ENCODE data around the gene LHFPL3. TPM values are rescaled to one million over a fixed set of nuclear protein-coding genes. Genes with fewer than 3 reads are reported as not detected.

Gene LHFPL3
- total and polyA plus RNA-seq, 9 of the 15 experiments (the other 6 are each of a cell fraction or from before 2014, with no cell fraction given): 0.21 to 0.52 TPM; not detected in 7

GRCh38 chr7:104852386-104852785 lies 524.0 kb downstream of the LHFPL3 start:
- no peaks in the 10 kb centered on the region for H3K4me1 ChIP-seq (replicated peaks in 1 of 2; ENCODE audit: control insufficient read depth in 2 of 2, insufficient read depth in 2 of 2, low read length in 2 of 2)
- no peak overlapping the region for H3K9ac ChIP-seq (ENCODE audit: insufficient read depth in 1 of 2, low read depth in 2 of 2, low read length in 2 of 2)
- no peaks in the 10 kb centered on the region; the same call in 1 of the 2 replicates for H4K20me1 ChIP-seq (replicated peaks; ENCODE audit: control insufficient read depth, insufficient read depth, low read length)
- H3K4me3 ChIP-seq: no peak overlapping the region
- CTCF ChIA-PET (ENCODE audit: low intra/inter-chr PET ratio): no interaction called here
- no peaks in the 10 kb centered on the region for H3K9me1 ChIP-seq (ENCODE audit: control insufficient read depth, insufficient read depth, low read length)
- BruUV-seq (replicated peaks): no TSS peak
- H3K27me3 ChIP-seq (ENCODE audit: control insufficient read depth in 2 of 2, insufficient read depth in 2 of 2, low read length in 2 of 2): peaks cover 6 to 17% of the 10 kb centered on the region in 2 experiments; a peak in 4 of 5 replicates
- in situ Hi-C loops (cut with MboI) (no loop called here), intact Hi-C loops (cut with micrococcal nuclease) (no loop called here)
- no peaks in the 10 kb centered on the region for H3K36me3 ChIP-seq (ENCODE audit: control insufficient read depth, insufficient read depth, low read length)
- no peaks in the 10 kb centered on the region for H3K79me2 ChIP-seq (ENCODE audit: control insufficient read depth, insufficient read depth, low read length)
- H3K9me3 ChIP-seq (replicated peaks; ENCODE audit: control insufficient read depth, insufficient read depth, low read depth, low read length): no peaks in the 10 kb centered on the region
- WGBS (ENCODE audit: insufficient coverage, low coverage, missing lambda C conversion rate): 0% methylated on average over 1 of the region's 1 CpG
- FAIRE-seq (no peak), DNase-seq (ENCODE audit: extremely low read depth in 1 of 4, low spot score in 3 of 4) (no peak), ATAC-seq (no peak)
- POLR2A ChIA-PET: interaction anchor here (0.7 to 1.3 kb wide), 4 partner anchors 8 to 39 kb away, joined by 3 to 4 read pairs (median 4); no protein-coding TSS in a partner anchor
- no peak overlapping the region for H3K27ac ChIP-seq (ENCODE audit: extremely low read depth, low read depth, low read length)
- TF ChIP-seq, protein P1, sequence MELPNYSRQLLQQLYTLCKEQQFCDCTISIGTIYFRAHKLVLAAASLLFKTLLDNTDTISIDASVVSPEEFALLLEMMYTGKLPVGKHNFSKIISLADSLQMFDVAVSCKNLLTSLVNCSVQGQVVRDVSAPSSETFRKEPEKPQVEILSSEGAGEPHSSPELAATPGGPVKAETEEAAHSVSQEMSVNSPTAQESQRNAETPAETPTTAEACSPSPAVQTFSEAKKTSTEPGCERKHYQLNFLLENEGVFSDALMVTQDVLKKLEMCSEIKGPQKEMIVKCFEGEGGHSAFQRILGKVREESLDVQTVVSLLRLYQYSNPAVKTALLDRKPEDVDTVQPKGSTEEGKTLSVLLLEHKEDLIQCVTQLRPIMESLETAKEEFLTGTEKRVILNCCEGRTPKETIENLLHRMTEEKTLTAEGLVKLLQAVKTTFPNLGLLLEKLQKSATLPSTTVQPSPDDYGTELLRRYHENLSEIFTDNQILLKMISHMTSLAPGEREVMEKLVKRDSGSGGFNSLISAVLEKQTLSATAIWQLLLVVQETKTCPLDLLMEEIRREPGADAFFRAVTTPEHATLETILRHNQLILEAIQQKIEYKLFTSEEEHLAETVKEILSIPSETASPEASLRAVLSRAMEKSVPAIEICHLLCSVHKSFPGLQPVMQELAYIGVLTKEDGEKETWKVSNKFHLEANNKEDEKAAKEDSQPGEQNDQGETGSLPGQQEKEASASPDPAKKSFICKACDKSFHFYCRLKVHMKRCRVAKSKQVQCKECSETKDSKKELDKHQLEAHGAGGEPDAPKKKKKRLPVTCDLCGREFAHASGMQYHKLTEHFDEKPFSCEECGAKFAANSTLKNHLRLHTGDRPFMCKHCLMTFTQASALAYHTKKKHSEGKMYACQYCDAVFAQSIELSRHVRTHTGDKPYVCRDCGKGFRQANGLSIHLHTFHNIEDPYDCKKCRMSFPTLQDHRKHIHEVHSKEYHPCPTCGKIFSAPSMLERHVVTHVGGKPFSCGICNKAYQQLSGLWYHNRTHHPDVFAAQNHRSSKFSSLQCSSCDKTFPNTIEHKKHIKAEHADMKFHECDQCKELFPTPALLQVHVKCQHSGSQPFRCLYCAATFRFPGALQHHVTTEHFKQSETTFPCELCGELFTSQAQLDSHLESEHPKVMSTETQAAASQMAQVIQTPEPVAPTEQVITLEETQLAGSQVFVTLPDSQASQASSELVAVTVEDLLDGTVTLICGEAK (IDR thresholded peaks at IDR 0.05): no peak
- TF ChIP-seq, protein P1 (CRISPR knock-in tag; IDR thresholded peaks at IDR 0.05): no peak
- TF ChIP-seq CUX1 (CRISPR knock-in tag; IDR thresholded peaks at IDR 0.05) (no peak), STAT5A (IDR thresholded peaks at IDR 0.05; ENCODE audit: borderline replicate concordance, low read length) (no peak), SMAD4 (CRISPR knock-in tag; conservative IDR thresholded peaks at IDR 0.05) (no peak), RAD21 (CRISPR knock-in tag; conservative IDR thresholded peaks at IDR 0.05 in 1 of 2, IDR thresholded peaks at IDR 0.05 in 1 of 2) (no peak)
- H2AFZ ChIP-seq (ENCODE audit: low read depth, low read length): no peak overlapping the region
- no peak overlapping the region for H3K4me2 ChIP-seq (ENCODE audit: insufficient read depth, low read length)

Data from K562 (cell line).